Ascending aorta (tissue), 2 donors: Measurements from ENCODE around the gene ASH1L. TPM values are rescaled to one million over a fixed set of nuclear protein-coding genes. Genes with fewer than 3 reads are reported as not detected.

Experiments
- DNase-seq, 2 donors: peaks; one replicate each; pipeline ENCODE4 v3.0.0-alpha.2; 2019; ENCODE audit warnings: low spot score in 2 of 2
- H3K27ac ChIP-seq, 2 donors: fragments of 200-600 bp; sonication (generic); one replicate each; pipeline ENCODE4 v1.5.1; 2016 to 2017; ENCODE audit warnings: mild to moderate bottlenecking in 1 of 2
- H3K27me3 ChIP-seq: fragments of 200-600 bp; sonication (generic); one replicate; pipeline ENCODE4 v1.5.1; 2017
- H3K36me3 ChIP-seq, 2 donors: fragments of 200-600 bp; sonication (generic); one replicate each; pipeline ENCODE4 v1.5.1; 2016
- H3K4me1 ChIP-seq, 2 donors: fragments of 200-600 bp; sonication (generic); one replicate each; pipeline ENCODE4 v1.5.1; 2016 to 2017; ENCODE audit warnings: mild to moderate bottlenecking in 1 of 2
- H3K4me3 ChIP-seq, 2 donors: fragments of 200-600 bp; sonication (generic); one replicate each; pipeline ENCODE4 v1.5.1; 2016 to 2017; ENCODE audit warnings: mild to moderate bottlenecking in 1 of 2
- H3K9me3 ChIP-seq, 2 donors: fragments of 200-600 bp; sonication (generic); one replicate each; pipeline ENCODE4 v1.5.1; 2016
- intact Hi-C: fragments of 100-400 bp; cut with DNase I; formaldehyde crosslinking; loops from one replicate; pipeline ENCODE4 v1.15.1; 2023
- total RNA-seq: library from RNA; depleted of rRNA; stranded (reverse); fragments of >200 nt; gene quantifications from one replicate; pipeline ENCODE4 v1.1.0, GENCODE V29; 2016
- TF ChIP-seq, protein P1 (sequence below), 3 experiments: fragments of 200-600 bp in 2 of 3; fragments of 450-650 bp in 1 of 3; sonication (generic) in 2 of 3; IDR thresholded peaks; one replicate each; pipeline ENCODE4 v1.5.1; 2016 to 2019; ENCODE audit warnings: antibody characterized with exemption in 3 of 3, mild to moderate bottlenecking in 1 of 3, moderate library complexity in 1 of 3

ASH1L gene
- total RNA-seq, 1 donor from 2014 or later = 16.2 TPM

DNA sequence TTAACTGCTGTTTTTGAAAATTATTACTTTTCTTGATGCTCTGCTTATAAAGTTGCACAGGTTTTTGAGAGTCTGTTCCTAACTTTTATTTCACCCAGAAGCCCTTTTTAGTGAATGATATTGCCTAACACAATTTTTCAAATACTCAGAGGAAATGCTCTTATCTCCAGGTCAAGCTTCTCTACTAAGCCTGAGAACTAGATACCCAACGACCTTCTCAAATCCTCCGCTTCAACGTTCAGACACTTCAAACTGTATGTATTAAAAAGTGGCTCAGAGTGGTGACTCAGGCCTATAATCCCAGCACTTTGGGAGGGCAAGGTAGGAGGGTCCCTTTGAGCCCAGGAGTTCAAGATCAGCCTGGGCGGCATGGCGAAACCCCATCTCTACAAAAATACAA is 88.5 kb downstream of the ASH1L start:
- Histone ChIP-seq H3K4me1 (no peaks in the 10 kb centered on the region), H3K27ac (no peak overlapping the region), H3K36me3 (peaks cover 6 to 12% of the 10 kb centered on the region in 2 donors), H3K27me3 (no peaks in the 10 kb centered on the region), H3K4me3 (no peak overlapping the region), H3K9me3 (no peaks in the 10 kb centered on the region)
- intact Hi-C loops = no loop called here
- DNase-seq = no peak
- TF ChIP-seq, protein P1, sequence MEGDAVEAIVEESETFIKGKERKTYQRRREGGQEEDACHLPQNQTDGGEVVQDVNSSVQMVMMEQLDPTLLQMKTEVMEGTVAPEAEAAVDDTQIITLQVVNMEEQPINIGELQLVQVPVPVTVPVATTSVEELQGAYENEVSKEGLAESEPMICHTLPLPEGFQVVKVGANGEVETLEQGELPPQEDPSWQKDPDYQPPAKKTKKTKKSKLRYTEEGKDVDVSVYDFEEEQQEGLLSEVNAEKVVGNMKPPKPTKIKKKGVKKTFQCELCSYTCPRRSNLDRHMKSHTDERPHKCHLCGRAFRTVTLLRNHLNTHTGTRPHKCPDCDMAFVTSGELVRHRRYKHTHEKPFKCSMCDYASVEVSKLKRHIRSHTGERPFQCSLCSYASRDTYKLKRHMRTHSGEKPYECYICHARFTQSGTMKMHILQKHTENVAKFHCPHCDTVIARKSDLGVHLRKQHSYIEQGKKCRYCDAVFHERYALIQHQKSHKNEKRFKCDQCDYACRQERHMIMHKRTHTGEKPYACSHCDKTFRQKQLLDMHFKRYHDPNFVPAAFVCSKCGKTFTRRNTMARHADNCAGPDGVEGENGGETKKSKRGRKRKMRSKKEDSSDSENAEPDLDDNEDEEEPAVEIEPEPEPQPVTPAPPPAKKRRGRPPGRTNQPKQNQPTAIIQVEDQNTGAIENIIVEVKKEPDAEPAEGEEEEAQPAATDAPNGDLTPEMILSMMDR (IDR thresholded peaks at IDR 0.05) = no peak

DNA sequence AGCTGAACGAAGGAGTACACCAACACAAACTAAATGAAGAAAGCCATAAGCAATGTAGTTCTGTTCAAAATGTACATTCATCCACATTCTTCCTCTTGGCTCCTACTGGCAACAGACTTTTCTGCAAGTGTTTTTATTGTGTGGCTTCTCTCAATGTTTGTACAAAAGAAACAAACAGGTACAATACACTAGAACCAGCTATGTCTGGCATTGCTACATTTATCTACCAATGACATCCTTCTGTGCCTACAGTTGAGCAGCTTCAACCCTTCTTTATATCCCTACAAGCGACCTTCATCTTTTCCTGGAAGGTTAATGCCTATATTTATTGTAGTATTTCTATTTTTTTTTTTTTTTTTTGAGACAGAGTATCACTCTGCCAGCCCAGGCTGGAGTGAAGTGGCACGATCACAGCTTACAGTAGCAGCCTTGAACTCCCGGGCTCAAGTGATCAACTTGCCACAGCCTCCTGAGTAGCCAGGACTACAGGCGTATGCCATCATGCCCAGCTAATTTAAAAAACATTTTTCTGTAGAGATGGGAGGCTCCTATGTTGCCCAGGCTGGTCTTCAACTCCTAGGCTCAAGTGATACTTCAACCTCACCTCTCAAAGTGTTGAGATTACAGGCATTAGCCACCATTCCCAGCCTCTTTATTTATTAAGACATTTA is 89.3 kb downstream of the ASH1L start:
- Histone ChIP-seq H3K27me3 (no peaks in the 10 kb centered on the region), H3K36me3 (peaks cover 6 to 10% of the 10 kb centered on the region in 2 donors), H3K27ac (no peak overlapping the region), H3K4me3 (no peak overlapping the region), H3K4me1 (no peaks in the 10 kb centered on the region), H3K9me3 (no peaks in the 10 kb centered on the region)
- TF ChIP-seq, protein P1 (IDR thresholded peaks at IDR 0.05) = no peak
- DNase-seq = no peak
- intact Hi-C loops = no loop called here

- H3K27ac ChIP-seq = no peak overlapping the region
Measured at GRCh38 chr1:155472491-155473083, 90.0 kb downstream of the ASH1L start.

DNA sequence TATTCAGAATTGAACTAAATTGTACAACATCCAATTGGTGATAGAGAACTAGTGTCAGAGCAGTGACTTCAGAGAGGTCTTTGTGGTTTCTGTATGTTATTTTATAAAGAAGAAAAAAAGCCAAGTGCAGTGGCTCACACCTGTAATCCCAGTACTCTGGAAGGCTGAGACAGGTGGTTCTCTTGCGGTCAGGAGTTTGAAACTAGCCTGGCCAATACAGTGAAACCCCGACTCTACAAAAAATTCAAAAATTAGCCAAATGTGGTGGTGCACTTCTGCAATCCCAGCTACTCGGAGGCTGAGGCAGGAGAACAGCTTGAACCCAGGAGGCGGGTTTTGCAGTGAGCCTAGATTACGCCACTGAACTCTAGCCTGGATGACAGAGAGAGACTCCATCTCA is 90.7 kb downstream of the ASH1L start:
- no peaks in the 10 kb centered on the region for H3K9me3 ChIP-seq
- no peak overlapping the region for H3K4me3 ChIP-seq
- peaks cover 0 to 11% of the 10 kb centered on the region in 2 donors for H3K4me1 ChIP-seq
- peaks cover 6% of the 10 kb centered on the region in 2 donors for H3K36me3 ChIP-seq
- H3K27ac ChIP-seq = no peak overlapping the region
- TF ChIP-seq, protein P1 (IDR thresholded peaks at IDR 0.05) = no peak
- intact Hi-C loops = no loop called here
- no peaks in the 10 kb centered on the region for H3K27me3 ChIP-seq
- DNase-seq = no peak

More at GRCh38 chr1:155472491-155473083, 90.0 kb downstream of the ASH1L start:
- H3K36me3 ChIP-seq = peaks cover 6% of the 10 kb centered on the region in 2 donors
- no peak for DNase-seq
- no peaks in the 10 kb centered on the region for H3K27me3 ChIP-seq
- TF ChIP-seq, protein P1 (IDR thresholded peaks at IDR 0.05) = no peak
- intact Hi-C loops = no loop called here
- H3K4me1 ChIP-seq = peaks cover 0 to 4% of the 10 kb centered on the region in 2 donors
- no peaks in the 10 kb centered on the region for H3K9me3 ChIP-seq
- no peak overlapping the region for H3K4me3 ChIP-seq

DNA sequence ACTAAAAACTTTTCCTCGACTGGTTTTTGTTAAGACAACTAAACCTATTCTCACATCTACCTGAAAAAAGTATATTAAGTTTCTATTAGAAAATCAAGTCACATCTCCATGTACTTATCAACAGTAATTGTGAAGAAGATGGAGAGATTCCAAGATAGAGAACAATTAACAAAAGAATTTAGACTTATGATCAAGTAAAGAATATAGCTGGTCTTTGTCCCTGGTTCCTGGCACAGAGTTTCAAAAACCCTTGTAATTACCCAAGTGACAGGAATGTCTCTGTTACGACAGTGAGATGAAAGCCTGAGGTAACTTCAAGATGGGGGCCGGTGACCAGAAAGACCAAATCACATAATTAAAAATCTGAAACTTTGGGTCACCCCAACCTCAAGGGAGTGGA is 91.6 kb downstream of the ASH1L start:
- Histone ChIP-seq H3K27me3 (no peaks in the 10 kb centered on the region), H3K27ac (no peak overlapping the region), H3K4me1 (peaks cover 0 to 15% of the 10 kb centered on the region in 2 donors), H3K9me3 (no peaks in the 10 kb centered on the region), H3K36me3 (peaks cover 6% of the 10 kb centered on the region in 2 donors), H3K4me3 (no peak overlapping the region)
- TF ChIP-seq, protein P1 (IDR thresholded peaks at IDR 0.05) = no peak
- no peak for DNase-seq
- intact Hi-C loops = no loop called here
